ENCODE results near the gene ANKRD65.
"Not testable (repeated sequence)": the region's sequence is repeated elsewhere in the genome, so short reads cannot be mapped to it uniquely, and the experiment has no call there.

Gene ANKRD65
- 0 reads per million in 2 donors for total RNA-seq

DNA sequence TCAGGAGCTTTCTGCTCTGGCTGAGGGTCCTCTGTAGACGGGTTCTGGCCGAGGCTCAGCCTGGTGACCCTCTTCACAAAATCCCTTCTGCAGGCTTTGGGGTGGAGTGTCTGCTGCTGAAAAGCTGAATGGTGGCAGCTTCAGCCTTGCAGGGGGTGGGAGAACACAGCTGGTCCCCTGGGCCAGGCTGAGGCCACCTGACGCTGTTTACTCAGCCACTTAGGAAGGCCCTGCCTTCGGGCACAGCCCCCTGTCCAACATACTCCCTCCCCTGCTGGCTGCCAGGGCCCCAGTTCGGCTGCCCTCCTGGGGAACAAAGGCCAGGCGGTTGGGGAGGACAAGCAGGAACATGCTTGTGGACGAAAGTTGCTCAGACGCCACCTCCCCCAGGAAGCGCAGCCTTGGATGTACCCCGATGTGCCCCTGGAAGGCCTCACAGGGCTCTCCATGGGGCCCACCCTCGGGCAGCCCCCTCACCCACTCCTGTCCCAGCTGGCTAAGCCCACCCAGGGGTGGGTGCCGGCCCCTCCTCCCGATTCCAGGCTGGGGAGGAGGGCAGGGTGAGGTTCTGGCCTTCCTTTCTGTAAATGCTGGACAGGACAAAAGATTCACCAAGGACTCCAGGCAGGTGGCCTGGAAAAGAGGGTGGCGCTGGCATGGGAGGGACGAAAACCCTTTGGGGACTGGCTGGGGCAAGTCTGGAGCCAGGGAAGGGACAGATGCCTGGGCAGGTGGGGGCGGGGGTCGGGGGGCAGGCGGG, at the start of gene ANKRD65:
ANKRD65 (minus strand) TSS at position 130 of the 760 bp plus-strand sequence. CDS start 271 bp downstream, outside the sequence.
- no peak for DNase-seq

DNA sequence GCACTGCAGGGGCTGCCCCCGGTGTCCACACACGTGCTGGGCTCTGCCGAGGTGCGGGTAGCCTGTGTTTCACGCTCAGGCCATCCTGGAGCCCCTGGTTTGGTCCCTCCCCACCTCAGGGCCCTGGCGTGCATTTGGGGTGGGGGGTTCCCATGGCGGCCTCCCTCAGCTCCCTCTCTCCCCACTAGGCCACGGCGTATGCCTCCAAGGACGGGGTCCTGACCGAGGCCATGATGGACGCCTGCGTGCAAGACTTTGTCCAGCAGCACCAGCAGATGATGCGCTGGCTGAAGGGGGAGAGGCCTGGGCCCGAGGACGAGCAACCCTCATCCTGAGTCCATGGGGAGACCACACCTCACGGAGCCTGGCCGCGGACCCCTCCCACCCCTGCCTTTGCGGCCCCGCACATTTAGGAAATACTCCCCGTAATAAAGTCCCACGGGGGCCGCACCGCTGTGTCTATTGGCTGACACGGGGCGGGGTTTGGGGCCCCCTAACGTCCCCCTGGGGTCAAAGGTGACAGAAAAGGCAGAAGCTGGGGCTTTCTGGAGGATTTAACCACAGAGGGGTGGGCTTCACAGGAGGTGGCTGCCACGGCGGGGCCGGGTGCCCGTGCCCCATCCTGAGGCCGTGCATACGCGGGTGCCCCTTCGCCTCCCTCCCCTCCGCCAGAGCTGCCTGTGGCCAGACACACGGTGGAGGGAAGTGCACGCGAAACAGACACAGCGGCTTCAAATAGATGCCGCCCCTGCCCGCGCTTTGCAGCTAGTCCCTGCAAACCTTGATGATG, 47.3 kb upstream of the ANKRD65 start:
- not testable (repeated sequence) for DNase-seq

DNA sequence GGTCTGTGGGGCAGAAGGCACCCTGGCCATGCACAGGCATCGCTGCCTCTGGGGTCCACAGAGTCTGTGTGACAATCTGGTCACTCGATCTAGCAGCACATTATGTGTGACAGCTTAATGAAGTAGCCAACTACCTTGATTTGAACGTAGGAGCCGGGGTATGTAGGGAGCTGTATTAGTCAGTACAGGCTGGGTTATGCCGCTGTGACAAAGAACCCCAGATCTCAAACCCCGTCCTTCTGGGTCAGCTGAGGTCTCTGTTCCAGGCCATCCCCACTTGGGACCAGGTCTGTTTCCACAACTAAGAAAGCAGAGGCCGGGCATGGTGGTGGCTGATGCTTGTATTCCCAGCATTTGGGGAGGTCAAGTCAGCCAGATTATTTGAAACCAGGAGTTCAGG, 42.2 kb upstream of the ANKRD65 start:
- no peak for DNase-seq

DNA sequence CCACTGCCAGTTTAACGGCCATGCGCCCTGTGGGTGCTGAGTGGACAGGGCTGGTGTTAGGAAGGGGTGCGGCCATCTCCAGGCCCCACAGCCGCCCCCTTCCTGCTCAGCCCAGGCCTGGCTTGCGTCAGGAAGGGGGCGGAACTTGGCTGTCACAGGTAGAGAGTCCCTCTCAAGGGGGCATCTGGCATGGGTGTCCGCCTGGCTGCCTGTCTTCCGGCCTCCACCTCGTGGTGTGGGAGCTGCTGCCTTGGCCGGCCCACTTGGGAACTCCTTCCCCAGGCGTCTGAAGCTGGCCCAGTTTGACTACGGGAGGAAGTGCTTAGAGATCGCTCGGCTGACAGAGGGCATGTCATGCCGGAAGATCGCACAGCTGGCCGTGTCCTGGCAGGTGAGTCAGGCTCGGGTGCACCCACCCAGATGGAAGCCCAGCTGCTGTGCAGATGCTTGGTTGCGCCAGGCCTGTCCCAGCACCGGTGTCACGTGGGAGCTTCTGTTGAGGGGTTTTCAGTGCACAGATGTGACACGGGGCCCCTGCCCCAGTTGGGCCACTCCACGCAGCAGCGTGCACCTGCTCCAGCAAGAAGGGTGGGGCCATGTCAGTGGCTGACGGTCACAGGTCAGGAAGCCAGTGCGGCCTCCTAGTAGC, 41.4 kb upstream of the ANKRD65 start:
- peak in 2 of 5 experiments; percentile 31 to 33 for DNase-seq

DNA sequence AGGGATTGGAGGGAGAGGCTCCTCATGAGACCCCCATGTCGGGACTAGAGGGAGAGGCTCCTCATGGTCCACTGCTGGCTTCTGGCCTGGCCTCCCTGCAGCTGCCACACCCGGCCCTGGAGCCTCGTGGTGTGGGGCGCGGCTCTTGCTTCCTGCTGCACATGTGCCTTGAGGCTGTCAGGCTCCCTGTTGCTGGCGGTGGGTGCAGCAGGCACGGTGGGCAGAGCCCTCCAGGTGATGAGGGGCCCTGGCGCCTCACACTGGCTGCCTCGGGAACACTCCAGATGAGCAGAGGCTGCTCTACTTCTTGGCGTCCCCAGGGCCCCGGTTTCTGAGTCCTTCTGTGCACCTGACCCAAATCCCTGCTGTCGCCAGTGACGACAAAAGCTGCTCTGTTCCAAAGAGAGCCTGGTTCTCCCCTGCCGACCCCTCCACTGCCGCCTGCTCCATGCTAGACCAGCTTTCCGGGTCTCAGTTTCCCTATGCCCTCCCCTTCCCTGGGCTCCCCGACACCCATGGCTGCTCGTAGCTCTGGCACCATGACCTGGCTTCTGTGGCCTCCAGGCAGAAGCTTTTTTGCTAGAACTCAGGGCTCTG, 40.7 kb upstream of the ANKRD65 start:
- no peak for DNase-seq

DNA sequence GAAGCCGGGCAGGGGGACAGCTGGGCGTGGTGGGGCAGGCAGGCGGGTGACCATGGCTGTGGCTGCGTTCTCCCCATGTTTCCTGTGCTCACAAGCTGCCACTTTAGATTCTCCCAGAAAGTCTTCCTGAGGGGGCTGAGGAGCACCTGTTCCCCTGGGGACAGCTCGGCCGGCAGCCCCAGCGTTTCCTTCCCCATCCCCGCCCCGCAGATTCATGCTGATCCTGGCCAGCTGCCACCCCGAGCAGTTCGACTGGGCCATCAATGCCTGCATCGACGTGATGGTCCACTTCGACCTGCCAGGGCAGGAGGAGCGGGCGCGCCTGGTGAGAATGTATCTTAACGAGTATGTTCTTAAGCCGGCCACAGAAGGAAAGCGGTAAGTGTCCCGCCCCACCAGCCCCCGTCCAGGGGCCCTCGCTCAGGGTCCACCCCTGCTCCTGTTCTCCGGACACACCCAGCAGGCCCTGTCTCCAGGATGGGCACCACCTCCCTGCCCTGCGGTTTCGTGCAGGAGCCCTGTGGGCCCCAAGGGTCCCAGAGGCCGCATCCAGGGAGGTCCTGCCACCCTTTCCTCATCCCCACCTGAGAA, 39.6 kb upstream of the ANKRD65 start:
- DNase-seq = no peak

DNA sequence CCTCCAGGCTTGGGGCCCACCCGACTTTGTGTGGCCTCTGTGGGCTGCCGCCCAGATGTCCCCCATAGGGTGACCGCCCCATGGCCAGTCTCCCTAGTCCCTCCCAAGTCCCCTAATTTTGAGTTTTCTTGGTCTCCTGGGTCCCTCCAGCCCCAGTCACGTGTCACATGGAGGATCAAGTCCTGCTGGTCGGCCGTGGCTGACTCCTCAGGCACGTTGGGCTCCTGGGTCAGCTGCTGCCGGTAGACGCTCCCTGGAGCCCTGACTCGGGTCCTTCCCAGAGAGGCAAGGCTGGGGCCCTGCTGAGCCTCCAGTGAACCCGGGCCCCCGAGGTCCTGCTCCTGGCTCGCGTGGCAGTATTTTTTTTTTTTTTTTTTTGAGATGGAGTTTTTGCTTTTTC, 38.6 kb upstream of the ANKRD65 start:
- DNase-seq = not testable (repeated sequence)

DNA sequence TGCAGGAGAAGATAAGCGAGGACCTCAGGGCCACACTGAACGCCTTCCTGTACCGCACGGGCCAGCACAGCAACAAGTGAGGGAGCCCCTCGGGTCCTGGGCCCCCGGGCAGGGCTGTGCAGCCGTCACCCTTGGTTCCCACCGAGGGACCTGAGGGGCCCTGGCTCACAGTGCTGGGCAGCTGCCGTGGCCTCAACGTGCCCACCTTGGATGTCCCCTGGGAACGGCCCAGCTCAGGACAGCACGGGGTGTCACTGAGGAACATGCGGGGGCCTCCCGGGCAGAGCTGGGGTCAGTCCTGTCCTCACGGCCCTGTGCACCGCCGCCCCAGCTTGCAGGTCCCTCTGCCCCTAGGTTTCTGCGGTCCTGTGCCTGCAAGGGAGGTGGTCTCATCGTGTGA, 38.1 kb upstream of the ANKRD65 start:
- not testable (repeated sequence) for DNase-seq

DNA sequence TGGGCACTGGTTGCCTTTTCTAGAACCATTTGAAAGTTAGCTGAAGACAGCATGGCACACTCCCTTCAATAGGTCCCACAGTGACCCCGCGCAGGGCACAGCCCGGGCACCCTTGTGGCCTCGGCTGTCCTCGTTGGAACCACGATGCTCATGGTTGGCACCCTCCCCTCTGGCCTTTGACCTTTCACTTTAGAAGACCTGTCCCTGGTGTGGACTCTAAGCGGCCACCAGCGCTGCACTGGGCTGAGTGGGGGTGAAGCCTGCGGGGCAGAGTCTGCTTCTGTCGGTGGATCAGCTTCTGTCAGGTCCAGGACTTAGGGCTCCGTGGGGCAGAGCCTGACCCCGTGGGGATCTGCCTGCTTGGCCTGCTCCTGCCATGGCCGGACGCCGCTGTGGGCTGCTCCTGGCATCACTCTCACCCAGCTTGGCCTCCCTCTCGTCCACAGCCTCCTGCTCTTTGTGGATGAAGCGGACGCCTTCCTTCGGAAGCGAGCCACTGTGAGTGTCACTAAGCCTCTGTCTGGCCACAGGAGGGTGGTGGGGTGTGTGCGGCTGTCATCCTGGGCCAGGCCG, 35.7 kb upstream of the ANKRD65 start:
- DNase-seq = not testable (repeated sequence)

DNA sequence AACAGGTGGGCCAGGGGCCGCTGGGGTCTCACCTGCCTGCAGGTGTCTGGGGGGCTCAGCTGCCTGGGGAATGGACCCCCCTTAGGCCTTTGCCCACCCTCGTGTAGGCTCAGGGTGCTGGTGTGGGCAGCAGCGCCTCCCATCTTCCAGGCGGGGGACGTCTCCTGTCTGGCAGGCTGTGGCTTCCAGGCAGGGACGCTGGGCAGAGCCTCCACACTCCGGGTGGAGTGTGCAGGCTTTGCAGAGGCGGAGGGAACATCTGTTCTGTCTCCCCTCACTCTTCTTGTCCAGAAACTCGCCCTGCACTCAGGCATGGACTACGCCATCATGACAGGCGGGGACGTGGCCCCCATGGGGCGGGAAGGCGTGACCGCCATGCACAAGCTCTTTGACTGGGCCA, 34.9 kb upstream of the ANKRD65 start:
- not testable (repeated sequence) for DNase-seq

DNA sequence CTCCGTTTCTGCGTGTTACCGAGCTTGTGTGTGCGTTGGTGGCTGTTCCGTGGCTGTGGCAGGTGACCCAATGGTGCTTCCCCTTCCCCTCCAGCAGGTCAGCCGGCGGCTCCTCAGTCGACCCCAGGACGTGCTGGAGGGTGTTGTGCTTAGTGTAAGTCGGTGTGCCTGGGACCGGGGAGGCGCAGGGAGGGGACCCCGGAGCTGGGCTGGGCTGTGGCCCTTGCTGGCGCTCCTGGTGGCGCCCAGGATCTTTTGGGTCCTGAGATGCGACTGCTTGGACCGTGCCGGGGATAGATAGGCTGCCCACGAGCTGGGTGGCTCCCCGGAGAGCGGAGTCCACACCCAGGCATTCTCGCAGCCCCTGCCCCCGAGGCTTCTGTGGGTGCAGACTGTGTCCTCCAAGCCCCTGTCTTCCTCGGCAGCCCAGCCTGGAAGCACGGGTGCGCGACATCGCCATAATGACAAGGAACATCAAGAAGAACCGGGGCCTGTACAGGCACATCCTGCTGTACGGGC, 34.3 kb upstream of the ANKRD65 start:
- DNase-seq = no peak

DNA sequence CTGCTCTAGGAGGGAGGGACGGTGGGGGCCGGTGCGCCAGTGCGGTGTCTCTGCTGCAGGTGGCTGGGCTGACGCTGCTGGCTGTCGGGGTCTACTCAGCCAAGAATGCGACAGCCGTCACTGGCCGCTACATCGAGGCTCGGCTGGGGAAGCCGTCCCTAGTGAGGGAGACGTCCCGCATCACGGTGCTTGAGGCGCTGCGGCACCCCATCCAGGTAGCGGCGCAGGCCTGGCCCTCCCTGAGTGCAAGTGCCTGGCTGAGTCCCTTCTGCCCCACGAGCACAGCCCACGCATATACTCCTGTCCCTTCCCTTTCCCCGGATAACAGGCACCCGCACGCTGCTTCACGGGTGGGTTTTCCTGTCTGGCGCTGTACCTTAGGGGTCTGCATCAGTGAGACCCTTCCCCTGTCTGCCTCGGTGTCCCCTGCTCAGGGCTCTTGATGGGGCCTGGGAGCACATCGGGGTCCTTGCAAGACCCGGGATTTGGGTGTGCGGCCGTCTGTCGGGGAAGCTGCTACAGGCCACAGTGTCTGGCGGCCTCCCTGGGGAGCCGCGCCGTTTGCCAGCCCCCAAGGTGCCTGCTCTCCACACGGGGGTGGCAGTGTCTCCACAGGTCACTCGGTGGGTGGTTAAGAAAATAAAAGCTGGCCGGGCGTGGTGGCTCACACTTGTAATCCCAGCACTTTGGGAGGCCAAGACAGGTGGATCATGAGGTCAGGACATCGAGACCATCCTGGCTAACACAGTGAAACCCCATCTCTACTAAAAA, 33.4 kb upstream of the ANKRD65 start:
- DNase-seq = not testable (repeated sequence)

DNA sequence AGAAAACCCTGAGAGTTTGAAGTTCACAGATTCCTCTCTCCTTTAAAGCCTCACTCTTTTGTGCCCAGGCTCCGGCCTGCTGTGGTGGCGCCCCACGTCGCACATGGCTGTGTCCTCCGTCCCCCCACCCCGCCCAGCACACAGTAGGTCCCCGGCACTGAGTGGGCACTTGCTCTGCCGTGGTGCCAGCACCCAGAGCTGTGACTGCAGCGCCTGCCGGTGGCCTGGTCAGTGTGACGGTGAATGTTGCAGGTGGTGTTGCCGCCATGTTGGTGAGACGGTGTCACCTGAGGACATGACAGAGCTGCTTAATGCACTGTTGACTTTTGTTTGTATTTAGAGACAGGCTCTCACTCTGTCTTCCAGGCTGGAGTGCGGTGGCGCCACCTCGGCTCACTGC, 31.8 kb upstream of the ANKRD65 start:
- no peak for DNase-seq

DNA sequence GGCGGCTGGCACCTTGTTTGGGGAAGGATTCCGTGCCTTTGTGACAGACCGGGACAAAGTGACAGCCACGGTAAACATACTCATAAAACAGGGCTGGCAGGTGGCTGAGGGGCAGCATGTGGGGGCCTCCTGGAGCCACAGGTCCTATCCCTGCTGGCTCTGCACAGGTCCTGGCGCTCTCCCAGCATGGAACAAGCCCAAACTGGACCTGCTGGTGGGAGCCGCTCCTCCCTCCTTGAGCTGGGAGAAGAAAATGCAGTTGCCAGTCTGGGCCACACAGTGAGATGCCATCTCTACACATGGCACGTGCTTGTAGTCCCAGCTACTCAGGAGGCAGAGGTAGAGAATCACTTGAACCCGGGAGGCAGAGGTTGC, 31.3 kb upstream of the ANKRD65 start:
- DNase-seq = not testable (repeated sequence)

DNA sequence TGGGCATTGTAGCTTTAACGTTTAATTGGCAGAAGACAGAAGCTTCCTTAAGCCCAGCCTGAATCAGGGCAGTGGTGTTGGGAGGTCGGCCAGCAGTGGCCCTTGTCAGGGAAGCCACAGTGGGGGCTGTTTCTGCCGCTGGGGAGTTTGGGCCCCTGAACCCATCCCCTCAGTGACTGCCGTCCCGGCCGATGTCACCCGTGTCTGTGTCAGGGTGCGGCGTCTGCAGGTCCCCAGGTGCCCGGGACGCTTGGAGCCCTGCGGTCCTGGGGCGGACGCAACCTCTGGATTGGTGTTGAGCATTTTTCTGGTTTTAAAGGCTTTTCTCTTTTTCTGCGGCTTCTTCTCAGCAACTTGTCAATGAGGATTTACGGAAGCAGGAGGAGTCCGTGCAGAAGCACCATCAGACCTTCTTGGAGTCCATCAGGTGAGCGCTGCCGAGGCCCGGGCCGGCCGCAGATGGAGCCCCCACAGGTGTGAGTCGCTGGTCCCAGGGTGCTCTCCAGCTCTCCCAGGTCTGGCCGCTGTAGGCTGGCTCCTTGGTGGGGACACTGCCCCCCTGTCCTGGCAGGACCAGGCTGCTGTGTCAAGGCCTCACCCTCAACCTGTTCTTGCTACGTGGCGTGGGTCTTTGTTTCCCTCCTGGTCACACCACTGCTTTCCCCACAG, 30.8 kb upstream of the ANKRD65 start:
- DNase-seq = no peak

DNA sequence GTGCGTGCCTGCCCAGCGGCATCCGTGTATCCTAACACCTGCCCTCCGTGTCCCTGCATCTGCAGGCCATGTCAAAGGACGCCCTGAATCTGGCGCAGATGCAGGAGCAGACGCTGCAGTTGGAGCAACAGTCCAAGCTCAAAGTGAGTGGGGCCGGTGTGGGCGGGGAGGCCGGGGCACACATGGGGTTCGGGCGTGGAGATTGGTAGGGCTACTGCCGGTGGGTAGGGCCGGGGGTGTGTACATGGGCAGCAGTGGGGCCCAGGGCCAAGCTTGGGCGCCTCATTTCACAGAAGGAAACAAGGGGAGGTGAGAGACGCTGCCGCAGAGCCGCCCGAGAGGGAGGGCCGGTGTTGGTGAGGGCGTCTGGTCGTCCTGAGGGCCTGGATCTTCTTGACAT, 29.5 kb upstream of the ANKRD65 start:
- DNase-seq = not testable (repeated sequence)

DNA sequence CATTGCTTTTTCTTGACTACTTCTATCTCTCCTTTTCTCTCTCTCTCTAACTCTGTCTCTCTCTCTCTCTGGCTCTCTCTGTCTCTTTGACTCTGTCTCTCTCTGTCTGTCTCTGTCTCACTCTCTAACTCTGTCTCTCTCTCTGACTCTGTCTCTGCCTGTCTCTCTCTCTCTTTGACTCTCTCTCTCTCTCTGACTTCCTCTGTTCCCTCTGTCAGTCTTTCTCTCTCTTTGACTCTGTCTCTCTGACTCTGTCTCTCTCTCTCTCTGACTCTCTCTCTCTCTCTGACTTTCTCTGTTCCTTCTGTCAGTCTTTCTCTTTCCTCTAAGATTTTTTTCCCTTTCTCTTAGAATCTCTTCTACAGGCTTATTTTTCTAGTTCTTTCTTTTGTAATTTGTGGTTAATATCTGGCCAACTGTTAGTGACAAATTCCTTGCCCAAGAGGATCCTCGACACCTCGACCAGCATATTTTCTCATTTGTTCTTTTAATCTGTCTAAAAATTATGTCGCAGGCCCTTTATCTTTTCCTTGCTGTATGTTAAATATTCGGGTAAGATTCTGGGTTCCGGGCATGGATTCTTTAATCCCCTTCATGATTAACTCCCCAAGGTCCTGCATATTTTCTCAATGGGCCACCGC, 28.1 kb upstream of the ANKRD65 start, which contains the start of gene ATAD3C:
ATAD3C (plus strand) TSS at position 591 of the 641 bp plus-strand sequence. CDS start 995 bp downstream, outside the sequence.
- no peak for DNase-seq

DNA sequence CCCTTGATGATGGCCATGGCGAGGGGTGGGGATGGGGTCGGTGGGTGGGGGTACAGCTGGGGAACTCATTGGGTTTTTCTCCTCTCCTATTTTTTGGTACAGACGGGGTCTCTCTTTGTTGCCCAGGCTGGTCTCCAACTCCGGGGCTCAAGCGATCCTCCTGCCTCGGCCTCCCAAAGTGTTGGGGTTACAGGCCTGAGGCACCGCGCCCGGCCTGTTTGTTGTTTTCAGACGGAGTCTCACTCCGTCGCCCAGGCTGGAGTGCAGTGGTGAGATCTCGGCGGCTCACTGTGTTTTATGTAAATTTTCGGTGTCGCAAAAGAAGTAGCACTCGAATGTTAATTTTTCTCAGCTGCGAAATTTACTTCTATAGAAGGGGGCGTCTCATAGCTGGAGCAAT, 25.6 kb upstream of the ANKRD65 start:
- DNase-seq = not testable (repeated sequence)

DNA sequence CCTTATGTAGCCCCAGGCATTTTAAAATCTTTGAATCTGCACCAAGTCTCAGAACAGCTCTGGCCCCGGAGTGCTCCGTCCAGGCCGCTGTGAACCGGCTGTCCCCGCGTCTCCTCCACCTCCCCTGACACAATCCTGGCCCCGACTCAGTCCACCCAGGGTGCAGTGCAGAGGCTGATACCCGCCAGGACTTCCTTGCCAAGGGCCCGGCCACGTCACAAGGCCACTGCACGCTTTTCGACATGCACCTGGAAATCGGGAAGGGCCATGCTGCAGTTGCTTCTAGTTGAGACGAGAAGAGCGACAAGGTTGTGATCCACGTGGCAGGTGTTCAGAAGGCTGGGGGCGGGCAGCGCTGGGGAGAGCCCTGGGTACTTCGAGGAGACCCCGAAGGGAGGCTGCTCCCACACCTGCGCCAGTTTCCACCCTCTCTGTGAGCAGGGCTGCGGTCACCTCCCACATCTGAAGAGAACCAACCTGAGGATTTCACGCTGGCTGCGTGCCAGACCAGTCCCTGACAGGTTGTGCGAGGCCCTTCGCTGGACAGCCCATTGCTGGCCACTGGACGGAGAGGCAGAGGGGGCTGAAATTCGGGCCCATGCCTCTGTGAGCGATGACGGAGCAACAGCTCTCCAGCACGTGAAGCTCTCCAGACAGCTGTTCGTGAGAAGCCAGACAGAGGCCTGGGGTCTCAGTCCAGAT, 21.1 kb upstream of the ANKRD65 start:
- no peak for DNase-seq
